Hematopoietic multipotent progenitor cell treated with erythropoietin and hydrocortisone succinate and interleukin-3 and kit ligand, for 4 days (in vitro differentiated cells): ENCODE measurements around the gene AP5B1.
A peak's percentile ranks its signal among the peaks of the same experiment; 100 is the strongest.

Experiments used
- DNase-seq: peaks from one replicate; pipeline ENCODE4 v3.0.0-alpha.2; 2015

Gene AP5B1

DNA sequence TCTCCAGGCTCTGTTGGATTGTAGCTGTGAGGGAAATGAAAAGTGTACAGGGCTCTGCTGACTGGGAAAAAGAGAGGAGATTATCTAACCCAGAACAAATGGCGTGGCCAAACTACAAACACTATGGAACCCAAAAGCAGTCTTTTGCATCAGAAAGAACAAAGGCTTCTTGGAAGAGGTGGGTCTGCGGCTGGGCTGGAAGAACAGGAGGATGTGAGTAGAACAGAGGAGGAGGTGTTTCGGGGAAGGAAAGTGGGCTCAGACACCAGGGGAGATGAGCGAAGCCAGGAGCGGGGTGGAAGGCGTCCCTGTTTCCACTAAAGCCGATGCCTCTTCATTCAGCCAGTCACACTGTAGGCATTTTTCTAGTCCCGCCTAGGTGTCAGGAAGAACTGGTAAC, 18.1 kb upstream of the AP5B1 start:
- DNase-seq, result no peak

DNA sequence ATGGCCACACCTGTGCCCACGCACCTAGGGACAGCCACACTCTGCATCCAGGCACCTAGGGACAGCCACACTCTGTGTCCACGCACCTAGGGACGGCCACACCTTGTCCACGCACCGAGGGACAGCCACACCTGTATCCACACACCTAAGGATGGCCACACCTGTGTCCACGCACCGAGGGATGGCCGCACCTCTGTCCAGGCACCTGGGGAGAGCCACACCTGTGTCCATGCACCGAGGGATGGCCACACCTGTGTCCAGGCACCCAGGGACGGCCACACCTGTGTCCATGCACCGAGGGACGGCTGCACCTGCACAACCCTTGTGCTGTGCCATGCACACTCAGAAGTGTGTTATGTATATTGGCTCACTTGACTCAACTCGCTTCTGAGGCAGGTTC, 16.9 kb upstream of the AP5B1 start:
- DNase-seq, result no peak

DNA sequence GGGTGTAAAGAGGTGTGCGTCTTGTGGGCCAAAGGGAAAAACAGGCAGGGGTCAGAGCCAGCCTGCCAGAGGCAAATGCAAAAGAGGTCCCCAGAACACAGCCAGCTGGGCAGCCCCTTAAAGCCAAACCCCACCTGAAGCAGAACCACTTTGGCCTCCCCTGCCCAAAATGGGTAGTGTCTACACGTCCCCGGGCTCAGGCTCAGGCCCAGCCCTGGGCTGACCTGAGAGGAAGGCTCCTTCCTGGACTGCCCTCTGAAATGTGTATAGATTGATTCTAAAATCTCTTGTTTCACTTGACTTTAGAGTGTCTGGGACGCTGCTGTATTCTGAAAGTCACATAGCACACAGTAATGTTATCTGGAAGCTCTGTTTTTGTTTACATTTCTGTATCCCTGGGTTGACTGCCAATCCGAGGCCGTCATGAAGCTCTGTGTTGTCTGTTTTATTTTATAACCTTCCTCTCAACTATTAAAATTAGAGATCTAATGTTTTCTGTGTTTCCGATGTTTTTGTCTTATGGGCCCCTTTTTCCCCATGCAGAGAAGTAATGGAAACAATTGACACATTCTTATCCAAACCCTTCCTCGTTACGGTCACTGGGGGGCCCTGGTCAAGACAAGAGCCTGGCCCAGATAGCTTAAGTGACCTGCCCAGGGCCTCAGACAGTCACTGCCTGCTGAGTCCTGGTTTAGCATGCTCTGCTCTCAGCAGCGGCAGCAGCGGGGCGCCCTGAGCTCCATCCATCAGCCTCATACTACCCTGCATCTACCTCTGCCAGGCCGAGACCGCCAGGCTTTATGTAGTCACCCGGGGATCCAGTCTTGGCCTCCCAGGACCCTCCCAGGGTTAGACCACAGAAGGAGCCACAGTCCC, 16.2 kb upstream of the AP5B1 start:
- no peak for DNase-seq

DNA sequence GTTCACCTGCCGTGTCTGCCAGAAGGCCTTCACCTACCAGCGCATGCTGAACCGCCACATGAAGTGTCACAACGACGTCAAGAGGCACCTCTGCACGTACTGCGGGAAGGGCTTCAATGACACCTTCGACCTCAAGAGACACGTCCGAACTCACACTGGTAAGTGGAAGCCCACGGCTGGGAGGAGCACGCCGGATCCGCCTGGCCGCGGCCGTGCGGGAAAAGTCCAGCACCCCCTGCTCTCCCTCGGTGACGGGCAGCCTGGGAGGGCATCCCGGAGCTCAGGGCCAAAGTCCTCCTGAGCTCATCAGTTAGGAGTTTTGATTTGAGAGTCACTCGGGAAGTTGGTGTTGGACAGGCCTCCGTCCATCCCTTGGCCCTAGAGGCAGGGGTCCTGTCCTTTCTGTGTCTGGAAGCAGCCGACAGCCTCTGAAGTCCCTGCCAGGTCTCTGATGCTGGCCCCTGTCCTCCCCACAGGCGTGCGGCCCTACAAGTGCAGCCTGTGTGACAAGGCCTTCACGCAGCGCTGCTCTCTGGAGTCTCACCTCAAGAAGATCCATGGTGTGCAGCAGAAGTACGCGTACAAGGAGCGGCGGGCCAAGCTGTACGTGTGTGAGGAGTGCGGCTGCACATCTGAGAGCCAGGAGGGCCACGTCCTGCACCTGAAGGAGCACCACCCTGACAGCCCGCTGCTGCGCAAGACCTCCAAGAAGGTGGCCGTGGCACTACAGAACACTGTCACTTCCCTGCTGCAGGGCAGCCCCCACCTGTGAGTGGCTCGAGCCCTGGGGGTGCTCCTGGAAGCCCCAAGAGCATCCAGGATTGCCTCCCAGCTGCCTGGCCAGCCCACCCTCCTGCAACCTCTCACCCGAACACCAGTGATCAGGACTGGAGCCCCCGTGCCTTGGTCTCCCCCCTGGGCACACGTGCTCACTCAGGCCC, 14.1 kb upstream of the AP5B1 start:
- no peak for DNase-seq

DNA sequence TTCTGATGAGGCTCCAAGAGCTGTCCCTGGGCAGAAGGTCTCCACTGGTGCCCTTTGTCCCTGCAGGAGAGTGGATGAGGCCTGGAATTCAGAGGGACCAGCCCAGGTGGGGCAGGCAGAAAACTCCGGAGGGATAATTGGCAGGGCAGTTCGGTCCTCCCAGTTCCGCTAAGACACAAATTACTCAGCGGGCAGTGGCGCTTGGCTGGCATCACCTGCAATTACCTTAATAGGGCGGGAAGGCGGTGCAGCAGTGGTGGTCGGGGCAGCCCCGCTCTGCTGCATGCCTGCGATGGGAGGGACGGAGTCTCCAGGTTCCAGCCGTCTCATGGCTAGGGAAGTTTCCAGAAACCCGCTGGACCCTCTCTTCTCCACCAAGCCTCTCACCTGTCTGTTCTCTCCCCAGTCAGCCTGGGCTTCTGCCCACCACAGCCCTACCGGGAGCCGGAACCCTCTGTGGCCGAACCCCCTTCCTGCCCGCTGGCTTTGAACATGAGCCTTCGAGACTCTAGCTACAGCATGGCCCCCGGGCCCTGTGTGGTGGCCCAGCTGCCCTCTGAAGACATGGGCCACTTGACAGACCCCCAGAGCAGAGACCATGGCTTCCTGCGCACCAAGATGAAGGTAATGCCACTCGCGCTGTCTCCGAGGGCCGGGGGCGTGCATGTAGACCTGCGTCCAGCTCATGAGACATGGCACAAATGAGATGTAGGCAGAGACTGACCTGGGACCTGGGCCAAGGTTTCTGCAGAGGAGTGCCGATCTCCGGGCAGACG, 13.0 kb upstream of the AP5B1 start:
- DNase-seq, result no peak

DNA sequence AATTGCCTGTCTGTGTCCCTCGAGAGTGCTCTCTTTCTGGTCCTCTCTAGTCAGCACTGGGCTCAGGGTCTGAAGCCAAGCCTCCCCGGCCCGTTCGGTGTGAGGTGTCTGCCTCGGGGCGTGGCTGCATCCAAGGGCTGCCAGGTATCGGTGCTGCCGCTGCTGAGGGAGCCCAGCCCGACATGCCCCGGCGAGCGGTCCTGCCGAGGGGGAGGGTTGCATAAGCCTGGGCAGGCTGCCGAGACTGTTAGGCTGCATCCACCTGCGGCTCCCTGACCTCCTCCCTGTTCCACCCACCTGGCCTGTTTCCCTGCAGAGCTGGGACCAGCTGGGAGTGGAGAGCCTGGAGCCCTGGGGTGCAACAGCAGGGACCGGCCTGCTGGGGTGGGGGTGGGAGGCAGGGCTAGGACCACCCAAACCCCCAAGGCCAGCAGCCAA, 12.4 kb upstream of the AP5B1 start:
- no peak for DNase-seq

DNA sequence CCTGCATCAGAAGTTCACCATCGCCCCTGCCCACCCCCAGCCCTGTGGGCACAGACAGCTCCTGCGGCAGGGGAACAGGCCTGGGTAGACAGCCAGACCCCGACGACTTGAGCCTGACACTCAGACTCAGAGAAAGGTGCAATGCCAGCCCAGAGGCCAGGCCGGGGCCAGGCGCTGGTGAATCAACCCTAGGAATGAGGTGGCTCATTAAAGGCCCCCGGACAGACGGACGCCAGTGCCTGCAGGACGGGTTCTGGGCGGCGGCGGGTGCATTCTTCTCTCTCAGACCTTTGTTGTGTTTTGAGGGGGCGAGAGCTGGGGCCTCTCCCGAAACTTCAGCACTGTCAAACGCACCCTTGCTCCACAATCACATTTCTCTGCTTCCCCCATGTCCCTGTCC, 11.7 kb upstream of the AP5B1 start:
- no peak for DNase-seq

DNA sequence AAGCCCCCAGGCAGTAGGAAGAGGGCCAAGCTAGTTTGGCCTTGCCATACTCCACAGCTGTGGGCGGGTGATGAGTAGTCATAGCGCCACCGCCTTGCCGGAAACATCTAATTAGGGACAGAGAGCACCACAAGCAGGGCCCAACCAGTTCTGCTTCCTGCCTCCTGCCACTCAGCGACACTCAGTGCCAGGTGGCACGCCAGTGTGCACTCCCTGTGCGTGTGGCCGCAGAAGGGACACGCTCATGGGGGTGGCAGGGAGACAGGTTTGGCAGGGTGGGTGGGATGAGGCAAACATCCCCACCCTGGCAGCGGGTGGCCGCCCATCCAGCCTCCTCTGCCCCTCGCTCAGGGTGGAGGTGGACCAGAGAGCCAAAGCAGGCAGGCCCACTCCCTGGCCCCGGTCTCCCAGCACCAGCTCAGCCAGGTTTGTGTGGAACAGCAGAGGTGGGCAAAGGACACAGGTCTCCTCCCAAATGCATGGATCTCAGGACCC, 11.0 kb upstream of the AP5B1 start:
- DNase-seq, result peak; percentile 78

DNA sequence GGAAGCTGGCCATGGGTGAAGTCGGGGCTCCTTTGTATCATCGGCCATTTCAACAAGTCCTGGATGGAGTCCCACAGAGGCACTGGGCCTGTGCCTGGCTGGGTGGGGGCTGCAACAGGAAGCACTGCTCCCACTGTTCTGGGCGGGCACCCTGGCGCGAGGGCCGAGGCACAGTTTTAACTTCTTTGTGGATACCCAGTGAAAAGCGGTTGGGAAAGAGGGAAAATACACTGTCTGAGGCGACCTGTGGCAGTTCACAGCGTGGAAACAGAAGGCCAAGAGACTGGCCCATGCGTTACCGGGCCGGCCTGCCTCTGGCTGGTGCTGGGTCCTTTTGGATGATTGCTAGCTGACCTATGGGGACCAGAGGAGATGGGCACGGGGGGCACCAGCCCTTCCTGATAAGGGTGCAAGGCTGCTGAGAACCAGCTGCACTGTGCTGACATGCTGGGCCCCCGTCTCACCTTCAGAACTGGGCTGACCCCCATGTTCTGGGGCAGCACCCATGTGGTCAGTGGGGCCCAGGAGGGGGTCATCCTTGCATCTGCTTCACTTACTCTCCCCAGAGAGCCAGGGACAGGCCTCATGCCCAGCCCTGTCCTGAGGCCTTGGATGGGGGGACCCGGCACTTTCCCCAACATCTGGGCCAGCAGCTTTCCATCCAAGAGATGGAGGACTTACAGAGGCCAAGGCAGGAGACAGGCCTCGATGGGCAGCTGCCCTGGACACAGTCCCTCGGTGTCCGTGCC, 10.3 kb upstream of the AP5B1 start:
- no peak for DNase-seq

DNA sequence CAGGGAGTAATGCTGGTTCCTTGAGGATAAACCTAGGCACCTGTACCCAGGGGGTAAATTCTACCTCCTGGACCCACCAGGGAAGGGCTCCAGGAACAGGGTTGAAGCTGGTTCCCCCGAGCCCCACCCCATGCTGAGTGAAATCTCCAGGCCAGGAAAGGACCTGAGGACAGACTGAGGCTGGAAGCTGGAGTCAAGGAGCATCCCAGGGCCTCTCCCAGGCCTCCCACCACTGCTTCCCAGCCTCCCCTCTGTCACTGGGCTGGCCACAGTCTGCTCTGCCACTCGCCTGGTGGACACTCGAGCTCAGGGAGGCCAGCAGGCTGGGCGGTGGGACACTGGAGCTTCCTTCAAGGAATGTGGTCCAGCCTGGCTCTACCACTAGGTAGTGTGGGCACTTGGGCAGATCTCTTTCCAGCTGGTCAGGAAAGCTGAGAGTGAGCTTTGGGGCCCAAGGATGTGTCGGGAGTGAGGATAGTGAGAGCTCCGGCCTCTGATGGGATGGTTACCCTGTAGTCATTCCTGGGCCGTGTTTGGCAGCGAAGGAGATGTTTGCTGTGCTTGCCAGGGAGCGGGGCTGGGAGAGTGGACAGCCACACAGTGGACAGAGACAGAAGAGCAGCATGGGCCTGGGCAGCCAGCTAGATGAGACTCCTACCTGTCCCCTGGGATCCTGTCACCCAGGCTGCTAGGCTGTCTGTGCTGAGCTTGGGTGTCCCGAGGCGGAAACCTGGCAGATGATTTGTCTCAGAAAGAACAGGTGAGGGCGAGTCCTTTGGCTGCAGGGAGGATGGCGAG, 9.5 kb upstream of the AP5B1 start:
- no peak for DNase-seq

DNA sequence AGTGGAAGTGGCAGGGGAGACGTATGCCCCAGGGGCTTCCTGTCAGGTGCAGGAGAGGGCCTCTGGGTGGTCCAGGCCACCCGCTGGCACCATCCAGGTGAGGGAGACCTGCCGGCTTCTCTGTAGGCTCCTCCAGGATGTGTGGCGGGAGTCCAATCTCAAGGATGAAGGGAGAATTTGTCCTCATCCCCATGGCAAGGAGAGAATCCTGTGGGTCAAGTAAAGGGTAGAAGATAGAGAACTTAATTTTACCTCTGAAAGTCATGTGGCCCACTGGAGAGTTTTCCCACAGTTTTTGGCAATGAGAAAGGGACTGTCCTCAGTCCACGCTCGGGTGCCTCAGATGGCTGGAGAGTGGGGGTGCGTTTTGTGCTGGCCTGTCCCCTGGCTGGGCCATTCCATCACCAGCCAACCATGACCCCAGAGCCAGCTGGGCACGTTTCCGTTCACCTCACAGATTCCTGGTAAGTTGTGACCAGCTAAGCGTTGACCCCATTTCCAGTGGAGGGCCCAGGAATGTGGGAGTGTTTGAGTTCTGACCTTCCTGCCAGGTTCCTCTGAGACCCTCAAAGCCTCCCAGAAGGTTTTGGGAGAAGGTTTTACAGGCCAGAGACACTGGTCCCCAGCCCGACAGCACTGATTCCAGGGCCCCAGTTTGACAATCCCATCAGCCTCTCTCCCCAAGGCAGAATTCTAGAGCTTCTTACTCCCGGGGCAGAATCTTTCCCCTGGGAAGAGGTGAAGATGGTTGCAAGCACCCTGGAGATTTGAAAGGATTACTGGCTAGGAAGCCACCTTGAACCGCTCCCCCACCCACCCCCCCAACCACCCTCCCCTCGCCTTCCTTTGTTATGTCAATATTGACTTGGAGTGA, 8.7 kb upstream of the AP5B1 start:
- DNase-seq, result no peak

DNA sequence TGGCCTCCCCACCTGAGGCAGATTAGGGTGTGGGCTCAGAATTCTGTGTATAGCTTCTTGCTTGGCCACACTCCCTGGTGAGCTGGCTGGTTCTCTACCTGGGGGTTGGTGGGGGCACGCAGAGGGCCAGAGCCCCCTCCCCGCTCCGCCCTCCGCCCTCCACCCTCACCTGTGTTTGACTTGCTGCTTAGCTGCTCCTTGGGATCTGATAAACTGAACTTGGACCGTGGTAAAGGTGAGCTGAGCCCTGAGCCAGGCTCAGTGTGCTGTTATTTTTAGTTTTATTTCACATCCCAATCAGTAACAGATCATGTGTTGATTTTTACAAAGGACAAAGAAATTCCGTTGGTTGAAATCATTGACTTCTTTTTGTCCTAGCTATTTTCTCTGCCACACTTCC, 8.0 kb upstream of the AP5B1 start:
- no peak for DNase-seq

DNA sequence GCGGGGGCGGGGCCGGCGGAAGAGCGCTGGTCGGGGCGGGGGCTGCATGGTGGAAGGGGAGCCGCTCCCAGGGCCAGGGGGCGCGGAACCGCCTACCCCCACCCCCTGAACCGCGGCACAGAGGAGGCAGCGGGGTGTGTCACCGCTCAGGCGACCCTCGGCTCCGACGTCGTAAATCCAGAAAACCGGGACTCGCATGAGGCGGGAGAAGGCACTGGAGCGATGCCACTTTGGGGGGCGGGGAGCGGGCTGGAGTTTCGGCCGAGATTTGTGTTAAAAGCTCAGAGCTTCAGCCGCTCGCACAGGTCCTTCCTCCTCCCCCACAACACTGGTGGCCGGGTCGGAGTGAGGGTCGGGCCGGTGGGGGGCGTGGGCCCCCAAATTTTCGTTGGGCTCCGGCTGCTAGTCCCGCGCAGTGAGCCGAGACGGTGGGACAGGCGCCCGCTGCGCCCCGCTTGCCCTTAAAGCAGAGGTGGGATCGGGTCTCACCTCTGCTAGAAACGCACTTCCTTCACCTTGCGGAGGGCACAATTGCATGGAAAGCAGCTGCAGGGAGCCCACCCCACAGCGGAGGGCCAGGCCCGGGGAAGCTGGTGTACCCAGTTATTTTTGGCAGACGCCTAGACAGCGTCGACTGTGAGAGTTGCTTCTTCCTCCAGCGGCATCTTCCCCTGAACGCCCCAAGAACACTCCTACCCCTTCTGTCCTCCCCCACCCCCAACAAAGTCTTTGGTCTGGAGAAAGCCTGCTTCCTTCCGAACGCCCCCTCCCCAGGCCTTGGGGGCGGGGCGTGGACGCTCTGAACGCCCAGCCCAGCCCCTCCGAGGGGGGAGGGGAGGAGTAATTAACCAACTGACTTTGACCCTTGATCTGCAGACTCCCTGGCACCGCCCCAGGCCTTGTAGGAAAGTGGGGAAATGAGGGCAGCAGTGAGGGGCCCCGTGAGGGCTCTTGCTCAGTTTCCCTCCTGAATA, 7.2 kb upstream of the AP5B1 start:
- DNase-seq, result peak; percentile 29

DNA sequence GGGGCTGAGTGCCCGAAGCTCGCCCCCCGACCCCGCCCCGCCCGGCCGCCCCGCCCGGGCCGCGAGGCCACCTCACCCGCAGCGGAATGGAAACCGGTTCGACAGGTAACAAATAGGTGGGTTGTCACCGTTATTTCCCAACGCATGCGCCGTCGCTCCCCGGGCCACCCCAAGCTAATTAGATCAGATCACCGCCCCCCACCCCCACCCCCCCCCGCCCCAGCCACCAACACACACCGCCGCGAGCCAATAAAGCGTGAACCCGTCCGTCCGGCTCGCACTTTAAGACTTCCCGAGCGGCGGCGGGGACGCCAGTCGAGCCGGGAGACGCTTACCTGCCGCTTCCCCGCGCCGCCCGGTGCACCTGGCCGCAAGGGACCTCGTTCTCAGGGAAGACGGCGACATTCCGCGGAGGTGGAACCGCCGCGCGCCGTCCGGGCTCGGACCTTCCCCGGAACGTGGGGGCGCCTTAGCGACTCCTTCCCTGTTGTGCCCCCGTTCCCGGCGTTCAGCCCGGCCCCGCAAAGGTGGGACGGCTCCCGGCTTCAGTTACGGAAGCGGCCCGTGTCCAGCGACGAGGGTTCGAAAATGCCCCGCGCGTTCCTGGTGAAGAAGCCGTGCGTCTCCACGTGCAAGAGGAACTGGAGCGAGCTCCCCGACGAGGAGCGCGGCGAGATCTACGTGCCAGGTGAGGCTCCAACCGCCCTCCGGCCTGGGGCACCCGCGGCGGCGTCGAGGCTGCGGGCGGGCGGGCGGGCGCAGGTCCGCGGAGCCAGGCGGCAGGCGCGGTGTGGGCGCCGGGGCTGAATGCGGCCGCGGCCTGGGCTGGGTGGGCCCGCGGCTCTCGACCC, 6.2 kb upstream of the AP5B1 start, which contains the start of gene OVOL1:
TSS of gene OVOL1 (plus strand) at position 278 of the 851 bp plus-strand sequence. CDS start at position 589, 311 bp downstream.
- no peak for DNase-seq

DNA sequence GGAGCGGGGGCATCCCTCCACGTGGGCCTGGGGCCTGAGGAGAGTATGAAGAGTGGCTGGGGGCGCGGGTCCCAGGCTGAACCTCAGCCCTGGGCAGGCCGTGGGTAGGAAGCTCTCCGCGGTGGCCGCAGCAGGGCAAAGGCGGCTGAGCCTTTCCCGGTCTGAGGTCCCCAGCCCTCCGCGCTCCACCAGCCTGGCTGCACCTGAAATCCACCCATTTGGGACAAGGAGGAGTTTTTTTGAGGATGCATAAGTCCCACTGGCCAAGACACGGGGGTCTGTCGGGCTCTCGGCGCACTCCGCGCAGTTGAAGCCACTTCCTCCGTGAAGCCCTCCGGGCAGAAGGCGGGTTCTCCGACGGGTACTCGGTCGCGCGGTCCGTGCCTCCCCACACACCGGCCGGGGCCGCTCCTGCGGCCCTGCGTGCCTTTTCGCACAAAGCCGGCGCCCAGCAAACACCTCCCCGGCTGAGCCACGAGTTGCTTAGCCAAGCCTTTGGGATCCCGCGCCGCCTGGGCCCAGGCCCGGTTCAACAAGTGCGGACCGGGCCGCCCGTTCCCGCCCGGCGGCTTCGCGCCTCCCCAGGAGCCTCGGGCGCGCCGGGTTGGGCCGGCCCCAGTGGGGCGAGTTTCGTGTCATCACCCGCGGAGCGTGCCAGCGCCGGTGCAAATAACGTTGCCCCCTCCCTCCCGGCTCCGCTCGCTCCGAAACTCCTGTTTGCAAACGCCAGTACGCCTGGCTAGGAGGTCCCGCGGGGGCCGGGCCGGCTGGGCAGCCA, 5.4 kb upstream of the AP5B1 start:
- peak; percentile 36 for DNase-seq

DNA sequence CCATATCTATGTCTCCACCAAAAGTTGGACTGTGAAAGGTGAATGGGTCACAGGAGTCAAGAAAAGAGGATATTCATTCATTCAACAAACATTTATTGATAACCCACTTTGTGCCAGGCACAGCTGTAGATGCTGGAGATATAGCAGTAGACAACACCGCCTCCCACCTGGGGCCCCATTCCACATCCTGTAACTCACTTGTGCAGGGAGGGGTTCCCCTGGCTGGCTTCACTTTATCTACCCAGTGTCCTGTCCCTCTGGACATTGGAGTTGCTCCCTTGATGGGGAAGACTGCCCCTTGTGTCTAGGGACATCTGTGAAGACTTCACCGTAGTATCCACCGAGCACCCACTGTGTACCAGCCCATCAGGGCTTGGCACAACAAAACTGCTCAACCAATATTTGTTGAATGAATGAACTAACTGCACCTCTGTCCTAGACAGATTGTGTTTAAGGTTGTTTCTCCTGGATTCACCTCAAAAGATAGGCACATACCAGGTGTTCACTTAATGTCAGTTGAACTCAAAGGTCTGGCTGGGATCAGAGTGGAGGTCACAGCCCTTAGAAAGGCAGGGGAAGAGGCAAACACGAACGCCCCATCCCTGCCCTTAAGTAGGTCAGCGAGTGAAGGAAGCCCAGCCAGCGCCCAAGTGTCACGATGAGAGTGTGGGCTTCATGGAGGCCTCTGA, 4.7 kb upstream of the AP5B1 start:
- DNase-seq, result no peak
